Measurements from ENCODE around the gene CABLES2.
"Not testable (repeated sequence)": the region's sequence is repeated elsewhere in the genome, so short reads cannot be mapped to it uniquely, and the experiment has no call there.

CABLES2 gene

GRCh38 chr20:62437496-62437895 is 30.4 kb upstream of the CABLES2 start:
- no peak for DNase-seq (ENCODE audit: low read depth in 1 of 2, low spot score in 1 of 2)

GRCh38 chr20:62436692-62437091 is 29.6 kb upstream of the CABLES2 start:
- DNase-seq (ENCODE audit: low read depth in 1 of 2, low spot score in 1 of 2): no peak

GRCh38 chr20:62433658-62434497 is 26.8 kb upstream of the CABLES2 start:
- DNase-seq (ENCODE audit: low read depth in 1 of 2, low spot score in 1 of 2): no peak

- DNase-seq (ENCODE audit: low read depth in 1 of 2, low spot score in 1 of 2): no peak
Measured at GRCh38 chr20:62430866-62431447, 23.9 kb upstream of the CABLES2 start.

- no peak for DNase-seq (ENCODE audit: low read depth in 1 of 2, low spot score in 1 of 2)
Measured at GRCh38 chr20:62430311-62430853, 23.3 kb upstream of the CABLES2 start.

GRCh38 chr20:62429455-62430310 is 22.6 kb upstream of the CABLES2 start:
- DNase-seq (ENCODE audit: low read depth in 1 of 2, low spot score in 1 of 2): no peak

GRCh38 chr20:62428396-62429295 is 21.6 kb upstream of the CABLES2 start:
- no peak for DNase-seq (ENCODE audit: low read depth in 1 of 2, low spot score in 1 of 2)

GRCh38 chr20:62428002-62428372 is 20.9 kb upstream of the CABLES2 start:
- no peak for DNase-seq (ENCODE audit: low read depth in 1 of 2, low spot score in 1 of 2)

- DNase-seq (ENCODE audit: low read depth in 1 of 2, low spot score in 1 of 2): no peak
Measured at GRCh38 chr20:62427172-62428001, 20.3 kb upstream of the CABLES2 start, which contains the start of gene RBBP8NL. TSS of gene RBBP8NL (minus strand) at chr20:62427539. CDS start at chr20:62419647, 7,892 bp downstream.

- DNase-seq (ENCODE audit: low read depth in 1 of 2, low spot score in 1 of 2): no peak
Measured at GRCh38 chr20:62426699-62427131, 19.6 kb upstream of the CABLES2 start.

GRCh38 chr20:62426059-62426348 is 18.9 kb upstream of the CABLES2 start:
- DNase-seq (ENCODE audit: low read depth in 1 of 2, low spot score in 1 of 2): not testable (repeated sequence)

- no peak for DNase-seq (ENCODE audit: low read depth in 1 of 2, low spot score in 1 of 2)
Measured at GRCh38 chr20:62425281-62426058, 18.4 kb upstream of the CABLES2 start.

- DNase-seq (ENCODE audit: low read depth in 1 of 2, low spot score in 1 of 2): no peak
Measured at GRCh38 chr20:62424249-62425107, 17.4 kb upstream of the CABLES2 start.

- no peak for DNase-seq (ENCODE audit: low read depth in 1 of 2, low spot score in 1 of 2)
Measured at GRCh38 chr20:62423326-62423706, 16.2 kb upstream of the CABLES2 start.

- no peak for DNase-seq (ENCODE audit: low read depth in 1 of 2, low spot score in 1 of 2)
Measured at GRCh38 chr20:62422636-62423325, 15.7 kb upstream of the CABLES2 start.

- DNase-seq (ENCODE audit: low read depth in 1 of 2, low spot score in 1 of 2): no peak
Measured at GRCh38 chr20:62421716-62421990, 14.6 kb upstream of the CABLES2 start.

GRCh38 chr20:62420846-62421715 is 14.0 kb upstream of the CABLES2 start:
- DNase-seq (ENCODE audit: low read depth in 1 of 2, low spot score in 1 of 2): no peak
